Fibroblast of the conjunctiva (primary cell): ENCODE results near the gene C2orf80.
"Not testable (repeated sequence)": the region's sequence is repeated elsewhere in the genome, so short reads cannot be mapped to it uniquely, and the experiment has no call there.

ENCODE experiments used
- DNase-seq: peaks from one replicate; pipeline ENCODE4 v3.0.0-alpha.2; 2010; ENCODE audit warnings: low read depth

The C2orf80 gene

DNA sequence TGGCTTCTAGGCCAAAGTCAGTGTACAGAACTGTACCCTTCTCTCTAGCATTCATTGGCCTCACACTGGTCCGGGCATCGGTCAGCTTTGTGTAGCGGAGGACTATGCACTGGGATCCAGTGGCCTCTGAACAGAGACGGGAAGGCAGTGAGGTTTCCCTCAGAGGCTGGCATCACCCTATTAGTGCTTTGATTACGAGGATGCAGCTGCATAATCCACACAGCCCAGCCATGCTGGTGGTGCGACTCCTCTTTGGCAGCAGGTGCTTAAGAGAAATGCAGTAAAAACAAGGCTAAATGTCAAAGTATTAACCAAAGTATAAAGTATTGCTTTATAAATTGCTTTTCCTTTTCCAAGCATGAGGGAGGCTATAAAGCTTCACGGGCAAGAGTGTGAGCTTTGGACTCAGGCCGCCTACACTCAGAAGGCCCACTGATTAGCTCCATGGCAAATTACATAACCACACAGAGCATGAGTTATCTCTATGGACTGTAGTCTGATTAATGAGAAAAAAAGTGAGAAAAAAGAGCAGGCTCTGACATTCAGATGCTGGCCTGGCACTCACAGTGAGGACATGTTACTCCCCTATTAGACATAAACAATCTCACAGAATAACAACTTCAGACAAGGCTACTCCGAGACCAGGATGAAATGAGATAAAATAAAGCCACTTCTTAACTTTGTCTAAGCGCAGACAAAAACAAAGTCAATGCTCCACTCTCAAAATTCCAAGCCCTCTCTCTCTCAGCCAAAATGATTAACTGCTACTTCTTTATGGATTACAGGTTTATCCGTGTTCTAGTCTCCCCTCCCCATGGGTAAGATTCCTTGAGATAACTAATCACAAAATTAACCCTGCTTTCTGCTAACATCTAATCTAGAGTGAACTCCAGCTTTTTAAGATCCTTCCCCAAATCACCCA is 53.8 kb downstream of the C2orf80 start:
- DNase-seq: no peak

DNA sequence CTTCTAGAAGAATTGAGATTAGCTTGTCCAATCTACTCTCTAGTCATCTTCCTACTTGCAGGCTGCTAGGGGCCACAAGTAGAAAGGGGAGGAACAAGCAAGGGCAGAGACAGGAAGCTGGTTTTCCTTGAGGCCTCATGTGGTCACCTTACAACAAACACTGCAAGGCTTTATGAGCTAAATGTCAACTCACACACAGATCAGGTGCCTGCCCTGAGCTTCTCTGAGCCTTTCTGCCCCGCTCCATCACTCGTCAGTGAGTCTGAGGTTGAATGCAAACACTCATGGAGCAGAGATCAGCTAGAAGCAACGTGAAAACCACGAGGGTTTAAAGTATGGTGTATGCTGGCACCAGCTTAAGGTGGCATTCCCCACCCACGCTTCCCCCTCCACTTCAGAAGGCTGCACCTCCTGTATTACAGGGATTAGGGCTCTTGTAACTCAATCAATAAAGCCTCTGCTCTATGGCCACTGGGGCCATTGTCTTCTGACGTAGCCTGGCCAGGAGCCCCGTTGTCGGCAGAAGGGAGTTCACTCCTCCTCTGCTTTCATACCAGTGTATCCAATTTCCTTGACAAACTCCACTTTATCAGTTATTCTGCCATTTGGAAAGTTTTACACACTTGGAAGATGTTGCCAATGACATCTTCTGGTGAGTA is 54.8 kb downstream of the C2orf80 start:
- DNase-seq: no peak

DNA sequence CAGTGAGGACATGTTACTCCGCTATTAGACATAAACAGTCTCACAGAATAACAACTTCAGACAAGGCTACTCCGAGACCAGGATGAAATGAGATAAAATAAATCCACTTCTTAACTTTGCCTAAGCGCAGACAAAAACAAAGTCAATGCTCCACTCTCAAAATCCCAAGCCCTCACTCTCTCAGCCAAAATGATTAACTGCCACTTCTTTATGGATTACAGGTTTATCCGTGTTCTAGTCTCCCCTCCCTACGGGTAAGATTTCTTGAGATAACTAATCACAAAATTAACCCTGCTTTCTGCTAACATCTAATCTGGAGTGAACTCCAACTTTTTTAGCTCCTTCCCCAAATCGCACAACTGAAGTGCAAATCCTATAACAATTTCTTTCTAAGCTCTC is 59.1 kb downstream of the C2orf80 start:
- no peak for DNase-seq

DNA sequence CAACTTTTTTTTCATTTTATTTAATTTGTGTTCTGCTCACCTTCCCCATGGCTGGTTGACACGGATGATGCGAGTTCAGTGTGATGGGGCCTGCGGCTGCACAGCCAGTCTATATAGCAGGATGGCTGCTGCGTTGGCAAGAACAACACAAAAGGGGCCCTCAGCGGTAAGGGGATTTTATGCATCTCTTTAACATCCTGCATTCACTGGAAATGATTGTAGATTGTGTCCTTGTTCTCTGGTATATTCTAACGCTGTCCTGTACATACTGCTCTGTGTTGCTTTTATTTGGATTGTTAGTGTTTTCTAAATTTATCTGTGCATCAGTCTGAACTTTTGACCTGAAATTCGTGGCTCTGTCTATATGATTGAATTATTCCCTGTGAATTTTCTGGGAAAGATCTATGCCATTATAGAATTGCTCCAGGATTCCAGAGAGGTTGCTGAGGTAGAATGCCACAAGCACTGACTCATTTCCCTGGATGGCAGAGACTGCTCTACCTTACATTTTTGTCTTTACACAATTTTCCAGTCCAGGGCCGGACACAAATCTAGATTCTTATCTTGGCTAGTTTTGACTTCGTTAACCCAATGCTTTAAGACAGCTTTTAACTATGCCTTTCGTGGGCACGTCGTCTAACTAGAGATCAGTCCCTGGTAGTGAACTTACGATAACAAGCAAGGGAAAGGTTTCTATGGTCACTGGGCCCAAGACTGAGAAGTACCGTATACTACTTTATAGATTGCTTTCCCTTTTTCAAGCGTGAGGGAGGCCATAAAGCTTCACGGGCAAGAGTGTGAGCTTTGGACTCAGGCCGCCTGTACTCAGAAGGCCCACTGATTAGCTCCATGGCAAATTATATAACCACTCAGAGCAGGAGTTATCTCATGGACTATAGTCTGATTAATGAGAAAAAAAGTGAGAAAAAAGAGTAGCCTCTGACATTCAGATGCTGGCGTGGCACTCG is 59.8 kb downstream of the C2orf80 start, which contains the start of gene CRYGC:
Gene CRYGC (minus strand): TSS at position 85 of the 968 bp plus-strand sequence. CDS start 36 bp downstream, at position 49.
- no peak for DNase-seq

DNA sequence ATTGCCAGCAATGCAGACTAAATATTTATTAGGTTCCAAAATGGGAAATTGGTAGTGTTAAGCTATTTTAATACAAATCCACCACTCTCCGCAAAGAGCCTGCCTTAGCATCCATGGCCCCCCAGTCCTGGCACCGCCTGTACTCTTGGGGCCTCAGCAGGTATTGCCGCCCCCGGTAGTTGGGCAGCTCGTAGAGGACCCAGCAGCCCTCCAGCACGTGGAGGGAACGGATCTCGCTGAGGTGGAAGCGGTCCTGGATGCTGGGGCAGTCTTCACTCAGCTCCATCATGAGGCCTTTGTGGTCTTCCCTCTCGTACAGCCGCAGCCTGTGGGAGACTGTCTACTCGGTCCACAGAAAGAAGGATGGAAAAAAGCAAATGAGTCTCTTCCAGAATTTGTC is 61.7 kb downstream of the C2orf80 start:
- no peak for DNase-seq

DNA sequence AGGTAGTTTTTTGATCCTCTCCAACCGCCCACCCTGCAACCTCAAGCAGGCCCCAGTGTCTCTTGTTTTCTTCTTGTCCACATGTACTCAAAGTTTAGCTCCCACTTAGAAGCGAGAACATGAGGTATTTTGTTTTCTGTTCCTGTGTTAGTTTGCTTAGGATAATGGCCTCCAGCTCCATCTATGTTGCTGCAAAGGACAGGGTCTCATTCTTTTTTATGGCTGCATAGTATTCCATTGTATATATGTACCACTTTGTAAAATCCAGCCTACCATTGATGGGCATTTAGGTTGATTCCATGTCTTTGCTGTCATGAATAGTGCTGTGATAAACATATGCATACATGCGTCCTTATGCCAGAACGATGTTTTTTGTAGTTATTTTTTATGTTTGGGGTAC is 62.7 kb downstream of the C2orf80 start:
- DNase-seq: no peak

DNA sequence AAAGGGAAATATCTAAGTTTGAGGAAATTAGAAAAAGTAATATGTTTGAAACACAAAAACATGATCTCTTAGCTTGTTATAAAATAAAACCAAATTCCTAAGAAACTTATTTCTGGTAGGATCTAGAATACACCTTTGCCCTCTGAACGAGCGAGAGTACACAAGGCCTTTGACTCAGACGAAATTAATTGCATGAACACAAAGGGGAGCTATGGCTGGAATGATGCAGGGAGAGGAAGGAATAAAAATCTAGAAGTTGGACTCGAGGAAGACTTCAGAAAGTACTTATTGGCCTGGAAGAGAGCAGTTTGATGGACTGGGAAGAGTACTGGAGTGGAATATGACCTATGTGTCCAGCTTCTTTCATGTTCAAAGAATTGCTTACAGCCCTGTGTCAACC is 64.6 kb downstream of the C2orf80 start:
- no peak for DNase-seq

DNA sequence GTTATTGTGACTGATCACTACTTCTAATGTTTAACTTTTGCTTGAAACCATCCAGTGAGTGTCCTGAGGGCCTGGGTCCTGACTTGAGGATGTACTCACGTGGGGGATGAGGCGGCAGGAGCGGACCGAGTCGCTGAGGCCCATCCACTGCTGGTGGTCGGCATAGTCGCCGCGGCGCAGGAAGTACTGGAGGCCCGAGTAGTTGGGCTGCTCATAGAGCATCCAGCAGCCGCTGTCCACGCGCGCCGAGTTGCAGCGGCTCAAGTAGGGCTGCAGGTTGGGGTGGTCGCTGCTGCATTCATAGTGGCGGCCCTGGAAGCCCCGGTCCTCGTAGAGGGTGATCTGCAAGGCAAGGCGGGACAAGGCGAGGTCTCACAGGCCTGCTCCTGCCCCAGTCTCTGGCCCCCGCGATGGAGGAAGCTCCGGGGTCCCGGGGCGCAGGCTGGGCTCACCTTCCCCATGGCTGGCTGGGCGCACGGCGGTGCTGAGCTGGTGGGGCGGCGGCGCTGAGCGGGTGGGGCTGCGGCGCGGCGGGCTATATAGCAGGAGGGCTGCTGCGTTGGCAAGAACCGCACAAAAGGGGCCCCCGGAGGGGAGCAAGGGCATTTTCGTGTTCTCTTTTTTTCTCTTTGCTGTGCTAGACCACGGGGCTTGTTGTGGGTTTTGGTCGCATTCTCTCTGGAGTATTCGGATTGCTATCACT is 65.7 kb downstream of the C2orf80 start, which contains the start of gene CRYGD:
Gene CRYGD (minus strand): TSS at position 512 of the 703 bp plus-strand sequence. CDS start 51 bp downstream, at position 461.
- not testable (repeated sequence) for DNase-seq

DNA sequence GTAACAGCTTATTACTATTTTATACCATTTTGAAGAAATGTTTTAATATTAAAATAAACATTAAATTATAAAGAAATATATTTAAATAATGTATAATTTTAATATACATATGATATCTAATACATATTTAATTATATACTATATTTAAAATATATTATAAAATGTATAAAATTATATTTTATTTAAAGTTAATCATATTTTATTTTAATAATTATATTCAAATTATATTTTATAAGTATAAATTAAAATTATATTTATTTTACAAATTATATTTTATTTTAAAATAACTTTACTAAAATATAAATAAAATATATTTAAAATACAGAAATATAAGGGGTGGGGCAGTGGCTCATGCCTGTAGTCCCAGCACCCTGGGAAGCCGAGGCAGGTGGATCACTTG is 67.6 kb downstream of the C2orf80 start:
- DNase-seq: no peak

DNA sequence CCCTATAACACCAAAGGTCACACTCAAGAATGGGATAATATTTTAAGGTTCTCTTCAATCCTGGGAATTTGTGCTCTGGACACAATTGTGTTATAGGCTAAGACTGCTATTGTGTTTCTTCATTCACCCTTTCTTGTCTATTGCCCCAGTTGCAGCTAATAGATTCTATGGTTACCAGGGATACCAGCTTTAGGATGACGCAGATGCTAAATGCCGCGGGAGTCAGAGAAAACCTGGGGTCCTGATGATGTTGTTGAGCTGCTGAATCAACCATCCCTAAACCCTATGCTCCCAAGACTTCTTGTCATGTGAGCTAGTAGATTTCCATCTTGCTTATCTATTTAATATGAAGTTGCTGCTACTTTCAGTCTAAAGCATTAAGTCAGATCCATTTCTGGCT is 70.9 kb downstream of the C2orf80 start:
- DNase-seq: no peak

DNA sequence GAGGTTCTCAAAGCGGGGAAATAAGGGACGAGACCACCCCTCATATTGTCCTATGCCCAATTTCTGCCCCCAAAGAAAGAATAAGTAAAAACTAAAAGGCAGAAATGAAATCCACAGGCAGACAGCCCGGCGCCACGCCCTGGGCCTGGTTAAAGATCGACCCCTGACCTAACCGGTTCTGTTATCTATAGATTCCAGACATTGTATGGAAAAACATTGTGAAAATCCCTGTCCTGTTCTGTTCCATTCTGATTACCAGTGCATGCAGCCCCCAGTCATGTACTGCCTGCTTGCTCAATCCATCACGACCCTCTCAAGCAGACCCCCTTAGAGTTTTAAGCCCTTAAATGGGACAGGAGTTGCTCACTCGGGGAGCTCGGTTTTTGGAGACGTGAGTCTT is 72.4 kb downstream of the C2orf80 start:
- not testable (repeated sequence) for DNase-seq
